Stimulated activated naive CD4-positive, alpha-beta T cell (primary cell): Measurements from ENCODE around the gene MECR.
"Not testable (repeated sequence)": the region's sequence is repeated elsewhere in the genome, so short reads cannot be mapped to it uniquely, and the experiment has no call there.

ENCODE experiments used
- DNase-seq, 6 experiments: peaks; one replicate each; lab custom pipeline; 2025; lab: John Stamatoyannopoulos, UW

MECR gene

DNA sequence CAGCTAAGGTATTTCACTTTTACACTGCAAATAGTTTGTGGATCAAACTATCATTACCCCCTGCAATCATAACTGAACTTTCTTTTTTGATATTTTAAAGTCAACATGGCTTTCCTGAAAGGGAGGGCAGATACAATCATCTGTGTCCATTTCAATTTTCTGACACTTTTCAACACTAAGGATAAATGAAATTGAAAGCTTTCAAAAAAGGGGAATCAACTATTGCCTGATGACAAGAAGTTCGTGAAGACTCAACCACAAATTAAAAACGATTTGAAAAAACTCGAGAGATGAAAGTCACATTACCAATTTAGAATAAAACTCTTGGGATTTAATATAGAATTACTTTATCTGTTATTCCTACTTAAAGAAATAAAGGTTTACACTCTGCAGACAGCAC is 60.8 kb downstream of the MECR start:
- DNase-seq = no peak

DNA sequence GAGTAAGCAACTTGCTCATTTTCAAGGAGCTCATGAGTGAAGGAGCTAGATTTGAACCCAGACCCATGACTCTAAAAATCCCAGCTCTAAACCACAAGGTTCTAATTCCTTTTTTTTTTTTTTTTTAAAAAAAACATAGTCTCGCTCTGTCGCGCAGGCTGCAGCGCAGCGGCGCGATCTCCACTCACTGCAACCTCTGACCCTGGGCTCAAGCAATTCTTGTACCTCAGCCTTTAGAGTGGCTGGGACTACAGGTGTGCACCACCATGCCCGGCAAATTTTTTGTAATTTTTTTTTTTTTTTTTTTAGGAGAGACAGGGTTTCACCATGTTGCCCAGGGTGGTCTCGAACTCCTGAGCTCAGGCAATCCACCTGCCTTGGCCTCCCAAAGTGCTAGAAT is 62.8 kb downstream of the MECR start:
- no peak for DNase-seq

DNA sequence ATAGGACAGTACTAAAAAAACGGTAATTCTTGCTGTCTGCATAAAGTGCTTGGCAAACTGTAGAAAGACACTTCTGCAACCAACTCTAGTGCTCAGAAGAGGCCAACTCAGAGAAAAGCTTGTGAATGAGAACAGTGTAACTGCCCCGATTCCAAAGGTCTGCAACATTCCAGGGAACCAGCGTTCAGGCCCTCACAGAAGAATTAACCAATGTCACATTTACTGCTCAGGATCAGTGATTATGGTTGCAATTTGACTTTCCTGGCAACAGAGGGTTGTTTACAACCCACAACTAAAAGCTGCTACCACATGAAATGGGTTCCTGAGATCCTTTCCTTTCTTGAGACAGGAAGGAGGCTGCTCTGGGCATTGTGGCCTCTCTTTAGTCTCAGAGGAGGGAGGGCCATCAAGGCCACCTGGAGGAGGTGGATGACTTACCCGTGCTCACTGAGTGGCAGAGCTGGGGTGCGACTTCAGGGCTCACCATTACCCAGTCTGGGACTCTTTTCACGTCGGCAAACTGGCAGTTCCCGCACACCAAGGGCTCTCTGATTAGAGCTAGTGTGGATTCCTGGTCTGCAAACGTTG is 64.3 kb downstream of the MECR start:
- no peak for DNase-seq

DNA sequence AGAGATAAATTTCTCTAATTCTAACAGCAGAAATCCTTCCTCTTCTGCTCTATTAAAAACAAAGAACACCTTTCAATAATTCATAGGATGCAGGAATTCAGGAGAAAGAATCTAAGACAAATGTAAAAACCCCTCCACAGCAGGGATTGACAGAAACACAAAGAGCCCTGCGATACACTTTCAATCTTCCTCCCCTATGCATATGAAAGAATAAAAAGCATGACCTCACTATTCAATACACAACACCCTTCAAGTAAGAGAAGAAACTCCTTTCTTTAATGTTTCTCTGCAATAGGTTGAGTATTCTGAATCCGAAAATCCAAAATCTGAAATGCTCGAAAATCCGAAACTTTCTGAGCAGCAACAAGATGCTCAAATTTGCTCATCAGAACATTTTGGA is 66.1 kb downstream of the MECR start:
- no peak for DNase-seq

DNA sequence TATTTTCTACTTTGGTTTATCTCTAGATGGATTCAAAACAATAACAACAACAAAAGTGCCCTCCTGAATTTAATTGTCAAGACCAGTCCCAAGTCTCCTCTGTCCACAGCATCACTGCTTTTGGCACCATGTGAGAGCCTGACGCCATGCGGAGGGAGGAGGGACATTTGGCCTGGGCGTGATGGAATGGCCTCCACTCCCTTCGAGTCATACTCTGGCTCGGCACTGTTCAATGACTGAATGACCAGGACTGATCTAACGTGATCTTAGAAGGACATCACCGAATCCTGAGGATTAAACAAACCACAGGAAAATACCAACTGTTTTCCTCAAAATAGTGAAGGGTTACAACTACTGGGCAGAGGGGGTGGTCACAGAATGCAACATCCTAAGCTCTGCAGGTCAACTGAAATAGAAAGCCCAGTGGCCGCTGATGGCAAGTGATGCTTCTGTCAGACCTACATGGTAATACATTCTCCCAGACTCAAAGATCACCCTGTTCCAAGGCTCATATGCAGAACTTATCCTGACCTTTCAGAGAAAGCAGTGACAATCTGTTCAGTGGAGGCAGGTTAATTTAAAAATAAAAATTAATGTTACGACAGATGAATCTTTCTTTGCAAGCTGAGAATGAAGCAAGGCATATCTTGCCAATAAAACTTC is 68.1 kb downstream of the MECR start:
- no peak for DNase-seq

DNA sequence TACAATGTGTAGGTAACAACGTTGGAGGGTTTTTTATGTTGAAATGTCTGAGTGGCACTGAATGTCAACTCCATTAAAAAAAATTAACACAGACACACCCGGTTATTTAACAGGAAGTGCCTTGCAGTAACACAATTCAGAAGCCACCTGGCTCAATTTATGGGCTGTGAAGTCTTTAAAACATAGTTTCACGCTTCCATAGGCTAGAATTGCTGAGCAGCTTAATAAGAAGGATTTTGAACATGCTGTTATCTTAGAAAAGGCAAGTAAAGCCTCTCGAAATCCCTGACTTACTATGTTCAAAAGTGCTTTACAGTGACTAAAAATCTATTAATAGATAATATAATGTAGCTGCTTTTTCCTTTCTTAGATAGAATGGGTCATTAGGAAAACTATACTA is 68.7 kb downstream of the MECR start:
- DNase-seq = no peak

DNA sequence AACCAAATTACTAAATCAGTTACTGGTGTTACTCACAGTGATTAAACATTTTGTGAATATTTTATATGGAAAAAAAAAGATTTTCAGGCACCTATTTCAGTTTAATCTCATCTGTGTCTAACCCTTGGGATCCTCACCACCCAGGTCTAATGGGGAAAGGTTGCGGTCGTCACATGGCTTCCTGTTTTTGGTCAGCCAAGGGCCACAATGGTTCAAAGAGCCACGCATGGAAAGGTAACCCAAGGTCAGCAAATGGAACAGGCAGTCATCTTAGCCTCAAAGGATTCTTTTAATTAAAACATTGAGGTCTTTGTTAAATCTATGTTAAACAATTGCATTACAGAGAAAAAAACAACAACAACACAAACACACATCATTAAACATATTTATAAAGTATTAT is 71.0 kb downstream of the MECR start:
- DNase-seq = no peak

DNA sequence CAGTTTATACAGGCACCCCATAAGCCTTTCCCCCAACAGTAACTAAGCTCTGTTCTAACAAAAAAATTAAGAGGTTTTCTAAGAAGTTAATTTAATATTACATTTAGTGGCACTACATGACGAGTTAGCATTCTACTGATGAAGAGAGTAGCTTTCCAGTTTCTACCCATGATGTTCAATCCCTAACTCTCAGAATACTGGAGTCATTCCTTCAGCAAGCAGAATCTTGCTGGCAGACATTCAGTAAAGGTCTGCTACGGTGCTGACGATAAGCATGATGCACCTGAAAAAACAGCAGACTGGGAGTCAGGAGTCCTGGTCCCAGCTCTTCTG is 73.5 kb downstream of the MECR start:
- DNase-seq = no peak

DNA sequence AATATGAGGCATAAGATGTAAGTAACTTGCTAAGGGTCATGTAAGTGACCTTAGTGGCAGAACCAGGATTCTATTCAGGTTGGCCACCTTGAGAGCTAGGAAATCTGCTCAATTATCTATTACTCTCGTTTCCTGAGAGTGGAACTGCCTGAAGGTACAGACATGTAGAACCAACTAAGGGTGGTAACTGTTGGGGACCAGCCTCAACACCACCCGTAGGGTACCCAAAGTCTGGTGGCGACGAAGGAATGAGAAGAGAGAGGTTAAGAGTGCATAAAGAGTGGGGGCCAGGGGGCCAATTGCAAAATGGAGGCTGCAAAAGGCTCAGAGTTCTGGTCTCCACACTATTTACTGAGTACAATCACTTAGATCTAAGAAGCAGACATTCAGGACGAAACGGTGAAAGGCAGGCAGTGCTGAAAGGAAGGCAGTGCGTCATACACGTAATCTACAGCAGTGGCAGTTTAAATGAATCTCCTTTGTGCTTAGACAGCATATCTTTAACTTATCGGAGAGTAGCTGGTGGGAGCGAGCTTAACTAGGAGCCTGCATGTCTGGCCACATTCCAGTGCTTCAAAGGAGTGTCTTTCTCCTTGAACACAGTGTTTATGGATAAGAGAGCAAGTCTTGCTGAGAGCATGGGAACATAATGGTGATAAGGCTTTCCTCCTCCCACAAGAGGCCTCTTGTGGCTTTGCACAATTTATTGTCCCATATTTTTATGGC is 74.0 kb downstream of the MECR start:
- DNase-seq = no peak

DNA sequence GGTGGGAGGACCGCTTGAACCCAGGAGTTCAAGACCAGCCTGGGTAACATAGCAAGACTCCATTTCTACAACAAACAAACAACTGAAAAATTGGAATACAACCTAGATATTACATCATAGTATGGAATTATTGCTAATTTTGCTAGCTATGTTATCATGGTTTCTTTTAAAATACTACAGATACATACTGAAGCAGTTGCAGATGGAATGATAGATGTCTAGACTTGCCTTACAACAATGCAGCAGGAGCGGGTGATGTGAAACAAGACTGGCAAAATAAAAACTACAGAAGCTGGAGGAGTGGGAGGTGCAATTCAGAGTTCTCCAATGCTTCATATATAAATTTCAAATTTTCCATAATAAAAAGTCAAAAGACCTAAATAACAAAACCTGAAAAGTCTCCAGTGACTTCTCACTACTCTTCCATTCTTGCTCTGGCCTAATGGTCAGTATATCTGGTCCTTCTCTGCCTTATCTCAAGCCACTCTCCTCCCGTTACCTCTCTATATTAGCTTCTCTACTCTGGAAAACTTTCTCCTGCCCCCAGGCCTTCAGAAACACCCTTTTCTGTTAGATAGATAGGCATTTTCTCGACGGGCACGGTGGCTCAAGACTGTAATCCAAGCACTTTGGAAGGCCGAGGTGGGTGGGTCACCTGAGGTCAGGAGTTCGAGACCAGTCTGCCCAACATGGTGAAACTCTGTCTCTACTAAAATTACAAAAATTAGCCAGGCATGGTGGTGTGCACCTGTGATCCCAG is 78.5 kb downstream of the MECR start:
- DNase-seq = no peak

DNA sequence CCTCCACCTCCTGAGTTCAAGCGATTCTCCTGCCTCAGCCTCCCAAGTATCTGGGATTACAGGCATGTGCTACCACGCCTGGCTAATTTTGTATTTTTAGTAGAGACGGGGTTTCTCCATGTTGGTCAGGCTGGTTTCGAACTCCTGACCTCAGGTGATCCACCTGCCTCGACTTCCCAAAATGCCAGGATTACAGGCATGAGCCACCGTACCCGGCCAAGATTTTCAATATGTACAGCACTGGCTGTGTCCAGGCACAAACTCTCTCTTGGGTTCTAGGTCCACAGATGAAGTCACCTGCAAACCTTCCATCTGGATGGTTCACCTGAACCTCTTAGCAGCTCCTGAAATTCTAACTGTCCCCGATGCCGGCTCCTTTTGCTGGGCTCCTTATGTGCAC is 80.4 kb downstream of the MECR start:
- not testable (repeated sequence) for DNase-seq

DNA sequence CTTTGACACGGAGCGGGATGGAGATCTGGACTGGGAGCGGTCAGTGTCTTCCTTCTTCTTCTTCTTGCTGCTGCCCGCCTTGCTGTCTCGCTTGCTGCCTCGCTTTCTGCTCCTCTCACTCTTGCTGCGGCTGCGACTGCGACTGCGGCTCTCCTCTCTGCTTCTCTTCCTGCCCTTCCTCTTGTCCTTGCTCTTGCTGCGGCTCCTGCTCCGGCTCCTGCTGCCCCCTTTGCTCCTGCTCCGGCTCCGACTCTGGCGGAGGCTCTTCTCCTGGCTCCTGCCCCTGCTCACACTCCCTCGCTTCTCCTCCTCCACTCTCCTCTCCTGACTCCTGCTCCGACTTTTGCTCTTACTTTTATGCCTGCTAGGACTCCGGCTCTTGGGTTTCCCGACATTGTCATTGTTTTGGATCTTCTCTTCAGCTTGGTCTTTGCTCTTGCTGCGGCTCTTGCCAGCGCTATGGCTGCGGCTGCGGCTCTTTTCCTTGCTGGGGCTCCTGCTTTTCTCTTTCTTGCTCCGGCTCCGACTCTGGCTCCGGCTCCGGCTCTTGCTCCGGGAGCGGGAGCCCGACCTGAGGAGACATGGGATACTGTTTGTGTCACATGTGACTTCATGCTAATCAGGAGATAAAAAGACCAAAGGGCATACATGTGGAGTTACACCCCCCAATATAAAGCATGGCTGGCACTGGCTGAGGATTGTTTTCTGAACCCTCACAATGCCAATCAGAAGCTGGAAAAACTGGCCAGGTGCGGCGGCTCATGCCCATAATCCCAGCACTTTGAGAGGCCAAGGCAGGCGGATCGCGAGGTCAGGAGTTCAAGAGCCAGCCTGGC is 81.9 kb downstream of the MECR start:
- DNase-seq = no peak

DNA sequence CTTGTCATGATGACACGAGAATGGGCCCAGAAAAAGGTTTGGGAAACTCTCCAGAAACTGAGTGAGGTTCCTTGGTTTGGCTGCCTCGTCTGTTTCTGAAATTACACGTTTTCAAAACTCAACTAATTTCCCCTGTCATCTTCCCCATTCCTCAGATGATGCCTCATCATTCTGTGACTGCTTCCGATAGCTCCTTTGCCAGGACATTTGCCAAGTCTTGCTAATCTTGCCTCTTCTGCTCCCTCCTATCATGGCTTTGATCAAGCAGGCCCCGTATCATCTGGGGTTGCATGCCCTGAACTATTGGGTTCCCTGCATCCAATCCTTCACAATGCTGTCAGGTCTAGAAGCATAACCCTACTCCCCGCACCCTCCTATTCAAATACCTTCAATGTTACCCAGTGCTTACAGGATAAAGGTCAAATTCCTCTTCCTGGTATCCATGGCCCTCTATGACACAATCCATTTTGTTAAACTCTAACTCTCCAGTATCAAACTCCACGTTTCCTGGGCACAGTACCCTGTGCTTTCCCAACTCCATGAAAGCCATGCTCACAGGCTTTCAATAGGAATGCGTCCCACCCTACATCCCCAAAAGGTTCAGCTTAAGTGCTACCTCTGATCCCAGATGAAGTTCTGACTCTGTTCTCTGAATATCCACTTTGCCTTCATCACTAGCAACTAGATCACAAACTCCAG is 84.8 kb downstream of the MECR start:
- DNase-seq = no peak

DNA sequence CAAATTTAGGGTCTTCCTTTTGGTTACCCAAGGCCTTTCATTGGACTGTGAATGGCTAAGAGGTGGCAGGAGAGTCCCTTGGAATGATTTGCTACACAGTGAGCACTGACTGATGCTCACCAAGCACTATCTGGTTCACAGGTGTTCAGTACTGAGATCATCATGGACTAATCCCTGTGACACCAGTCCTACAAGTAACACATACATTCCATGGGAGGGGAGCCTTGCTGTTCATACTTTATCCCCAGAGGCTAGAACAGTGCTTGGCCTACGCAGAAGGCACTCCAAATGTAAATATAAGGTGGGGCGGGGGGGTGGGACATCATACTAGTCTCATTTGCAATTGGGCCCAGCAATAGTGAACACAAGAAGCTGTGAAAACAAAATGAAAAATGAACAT is 86.6 kb downstream of the MECR start:
- DNase-seq = no peak

DNA sequence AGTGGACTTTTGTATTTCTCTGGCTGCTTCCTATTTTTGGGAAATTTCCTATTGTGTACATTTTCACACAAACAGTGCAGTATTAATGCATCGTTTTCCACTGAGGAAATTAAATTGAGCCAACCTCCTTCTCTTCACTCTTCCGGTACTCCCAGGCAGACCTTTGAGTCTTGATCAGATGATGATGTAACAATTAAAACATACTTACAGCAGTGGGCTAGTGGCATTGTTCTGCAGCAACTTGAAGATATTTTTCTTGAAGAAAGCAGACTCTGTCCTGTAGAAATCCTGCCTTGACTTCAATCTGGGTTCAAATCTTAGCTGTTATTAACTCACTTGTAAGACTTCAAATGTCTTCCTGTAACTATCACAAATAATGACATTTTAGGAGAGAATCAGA is 88.0 kb downstream of the MECR start:
- no peak for DNase-seq
